Raji (cell line): ENCODE data around the gene PDE4B.

ENCODE experiments used
- POLR2A ChIP-seq: IDR thresholded peaks from 2 replicates; pipeline ENCODE4 v1.6.1; 2011; ENCODE audit warnings: low read depth, low read length, control low read depth; ENCODE audit not compliant: insufficient read depth

The PDE4B gene

GRCh38 chr1:66359269-66359668 lies 566.6 kb downstream of the PDE4B start:
- TF ChIP-seq POLR2A, result no peak

DNA sequence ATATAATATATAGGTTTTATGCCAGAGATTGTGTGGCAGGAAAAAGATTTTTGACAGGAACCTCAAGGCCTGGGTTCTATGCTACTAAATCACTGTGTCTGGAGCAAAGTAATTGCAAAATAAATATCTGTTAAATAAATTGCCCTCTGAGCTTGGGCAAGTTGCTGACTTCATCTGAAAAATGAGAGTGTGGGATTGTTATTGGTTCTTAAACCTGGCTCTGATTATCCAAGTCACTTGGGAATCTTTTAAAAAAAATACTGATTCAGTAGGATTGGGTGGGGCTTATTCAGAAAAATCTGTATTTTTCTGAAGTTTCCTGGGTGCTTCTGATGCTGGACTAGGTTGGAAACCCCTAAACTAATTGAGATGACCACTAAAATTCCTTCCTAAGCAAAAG lies 567.1 kb downstream of the PDE4B start:
- TF ChIP-seq POLR2A, result no peak

GRCh38 chr1:66360285-66360724 lies 567.6 kb downstream of the PDE4B start:
- no peak for TF ChIP-seq POLR2A

- TF ChIP-seq POLR2A, result no peak
Measured at GRCh38 chr1:66364578-66365391, 572.1 kb downstream of the PDE4B start.

DNA sequence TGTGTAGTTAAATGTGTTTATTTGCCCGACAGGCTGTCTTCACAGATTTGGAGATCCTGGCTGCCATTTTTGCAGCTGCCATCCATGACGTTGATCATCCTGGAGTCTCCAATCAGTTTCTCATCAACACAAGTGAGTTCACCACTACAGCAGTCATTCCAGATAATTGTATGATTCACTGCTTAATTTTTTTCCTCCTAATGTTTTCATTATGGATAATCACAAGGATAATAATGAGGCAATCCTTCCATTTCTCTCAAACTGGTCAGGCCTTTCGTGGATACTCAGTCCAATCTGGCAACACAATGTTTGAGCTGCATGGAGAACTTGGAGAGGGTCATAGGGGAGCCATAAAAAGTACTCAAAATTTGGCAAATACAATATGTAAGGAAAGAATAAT lies 572.9 kb downstream of the PDE4B start:
- no peak for TF ChIP-seq POLR2A

DNA sequence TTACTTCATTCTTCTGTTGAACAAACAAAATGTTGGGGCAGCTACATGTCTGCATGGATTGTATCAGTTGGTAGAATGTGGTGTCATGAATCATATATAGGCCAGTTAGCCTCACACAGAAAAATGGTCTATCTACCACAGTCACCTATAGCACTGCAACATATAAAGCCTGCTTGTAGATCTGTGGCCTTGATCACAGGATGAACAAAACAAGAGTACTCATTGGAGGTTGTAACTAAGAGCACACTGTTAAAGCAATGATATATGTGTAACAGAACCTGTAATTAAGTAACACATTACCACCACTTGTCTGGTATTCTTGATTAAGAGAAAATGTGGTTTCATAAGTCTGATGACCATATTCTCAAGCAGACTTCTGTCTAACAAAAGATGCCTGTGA lies 573.9 kb downstream of the PDE4B start:
- no peak for TF ChIP-seq POLR2A

DNA sequence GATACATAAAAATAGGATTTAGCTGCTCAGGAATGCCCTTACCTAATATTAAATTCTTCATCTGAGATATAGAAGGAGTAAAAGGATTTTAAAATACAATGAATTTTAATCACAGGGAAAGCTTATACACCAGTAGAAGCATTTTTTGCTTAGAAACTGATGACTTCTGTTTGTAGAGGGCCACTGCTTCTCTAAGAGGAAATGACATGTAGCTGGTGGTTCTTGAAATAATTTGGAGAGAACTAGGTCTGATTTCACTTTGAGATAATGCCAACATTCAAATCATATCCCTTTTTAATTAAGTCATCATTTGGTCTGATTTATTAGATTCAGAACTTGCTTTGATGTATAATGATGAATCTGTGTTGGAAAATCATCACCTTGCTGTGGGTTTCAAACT lies 574.7 kb downstream of the PDE4B start:
- TF ChIP-seq POLR2A, result no peak

GRCh38 chr1:66368261-66368660 lies 575.6 kb downstream of the PDE4B start:
- TF ChIP-seq POLR2A, result no peak

DNA sequence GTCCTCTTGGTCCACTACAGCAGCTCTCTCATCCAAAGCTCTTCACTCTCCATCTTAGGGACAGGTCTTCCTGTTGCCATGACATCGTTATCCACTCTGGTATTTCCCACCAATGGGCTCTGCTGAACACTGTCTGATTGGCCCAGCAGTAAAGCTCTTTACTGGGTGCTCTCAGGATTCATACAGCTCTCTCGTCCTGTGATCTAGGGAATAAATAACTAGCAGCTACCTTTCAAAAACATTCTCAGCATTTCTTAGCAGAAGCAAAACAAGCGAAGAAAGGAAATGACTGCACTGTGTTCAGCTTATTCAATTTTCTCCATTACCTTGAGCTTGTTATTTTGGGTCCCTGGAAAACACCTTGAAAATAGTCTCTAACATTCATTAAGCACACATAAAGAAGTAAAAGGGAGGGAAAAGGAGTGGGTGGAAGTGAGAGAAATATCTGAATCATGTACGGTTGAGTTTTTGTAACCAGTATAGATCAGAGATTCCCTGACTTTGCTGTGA lies 577.8 kb downstream of the PDE4B start:
- no peak for TF ChIP-seq POLR2A

GRCh38 chr1:66371233-66372005 lies 578.7 kb downstream of the PDE4B start:
- no peak for TF ChIP-seq POLR2A

- no peak for TF ChIP-seq POLR2A
Measured at GRCh38 chr1:66372522-66373101, 579.9 kb downstream of the PDE4B start.

DNA sequence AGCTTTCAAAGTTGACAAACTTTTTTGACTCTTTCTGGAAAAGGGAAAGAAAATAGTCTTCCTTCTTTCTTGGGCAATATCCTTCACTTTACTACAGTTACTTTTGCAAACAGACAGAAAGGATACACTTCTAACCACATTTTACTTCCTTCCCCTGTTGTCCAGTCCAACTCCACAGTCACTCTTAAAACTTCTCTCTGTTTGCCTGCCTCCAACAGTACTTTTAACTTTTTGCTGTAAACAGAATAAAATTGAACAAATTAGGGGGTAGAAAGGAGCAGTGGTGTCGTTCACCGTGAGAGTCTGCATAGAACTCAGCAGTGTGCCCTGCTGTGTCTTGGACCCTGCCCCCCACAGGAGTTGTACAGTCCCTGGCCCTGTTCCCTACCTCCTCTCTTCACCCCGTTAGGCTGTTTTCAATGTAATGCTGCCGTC lies 580.5 kb downstream of the PDE4B start:
- no peak for TF ChIP-seq POLR2A

DNA sequence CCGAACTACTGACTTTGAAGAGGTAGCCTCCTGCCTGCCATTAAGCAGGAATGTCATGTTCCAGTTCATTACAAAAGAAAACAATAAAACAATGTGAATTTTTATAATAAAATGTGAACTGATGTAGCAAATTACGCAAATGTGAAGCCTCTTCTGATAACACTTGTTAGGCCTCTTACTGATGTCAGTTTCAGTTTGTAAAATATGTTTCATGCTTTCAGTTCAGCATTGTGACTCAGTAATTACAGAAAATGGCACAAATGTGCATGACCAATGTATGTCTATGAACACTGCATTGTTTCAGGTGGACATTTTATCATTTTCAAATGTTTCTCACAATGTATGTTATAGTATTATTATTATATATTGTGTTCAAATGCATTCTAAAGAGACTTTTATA lies 581.5 kb downstream of the PDE4B start:
- no peak for TF ChIP-seq POLR2A

DNA sequence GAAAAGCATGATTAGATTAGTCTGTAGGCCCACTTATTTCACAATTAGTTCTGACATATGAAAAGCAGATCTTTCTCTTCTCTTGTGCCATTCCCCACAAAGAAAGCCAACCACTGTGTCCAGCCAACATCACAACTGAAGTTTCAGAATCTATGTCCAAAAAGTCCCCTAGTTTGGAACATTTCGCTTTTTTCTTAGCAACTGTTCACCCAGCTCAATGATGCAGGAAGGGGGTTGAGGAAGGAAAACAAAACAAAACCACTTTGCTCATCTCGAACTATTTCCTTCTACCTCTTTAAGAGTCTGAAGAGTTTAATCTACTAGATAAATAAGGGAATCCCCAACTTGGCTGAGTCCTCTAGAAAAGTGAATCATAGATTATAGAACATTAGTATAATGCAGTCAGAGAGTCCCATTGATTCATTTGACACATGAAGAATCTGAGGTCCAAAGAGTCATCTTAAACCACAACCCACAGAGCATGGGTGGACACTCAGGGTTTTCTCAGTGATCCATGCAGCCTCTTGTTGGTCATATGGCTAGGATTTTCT lies 581.9 kb downstream of the PDE4B start:
- no peak for TF ChIP-seq POLR2A

- TF ChIP-seq POLR2A, result no peak
Measured at GRCh38 chr1:66375125-66375524, 582.4 kb downstream of the PDE4B start.
